Measurements from ENCODE around the gene ASPG.

DNA sequence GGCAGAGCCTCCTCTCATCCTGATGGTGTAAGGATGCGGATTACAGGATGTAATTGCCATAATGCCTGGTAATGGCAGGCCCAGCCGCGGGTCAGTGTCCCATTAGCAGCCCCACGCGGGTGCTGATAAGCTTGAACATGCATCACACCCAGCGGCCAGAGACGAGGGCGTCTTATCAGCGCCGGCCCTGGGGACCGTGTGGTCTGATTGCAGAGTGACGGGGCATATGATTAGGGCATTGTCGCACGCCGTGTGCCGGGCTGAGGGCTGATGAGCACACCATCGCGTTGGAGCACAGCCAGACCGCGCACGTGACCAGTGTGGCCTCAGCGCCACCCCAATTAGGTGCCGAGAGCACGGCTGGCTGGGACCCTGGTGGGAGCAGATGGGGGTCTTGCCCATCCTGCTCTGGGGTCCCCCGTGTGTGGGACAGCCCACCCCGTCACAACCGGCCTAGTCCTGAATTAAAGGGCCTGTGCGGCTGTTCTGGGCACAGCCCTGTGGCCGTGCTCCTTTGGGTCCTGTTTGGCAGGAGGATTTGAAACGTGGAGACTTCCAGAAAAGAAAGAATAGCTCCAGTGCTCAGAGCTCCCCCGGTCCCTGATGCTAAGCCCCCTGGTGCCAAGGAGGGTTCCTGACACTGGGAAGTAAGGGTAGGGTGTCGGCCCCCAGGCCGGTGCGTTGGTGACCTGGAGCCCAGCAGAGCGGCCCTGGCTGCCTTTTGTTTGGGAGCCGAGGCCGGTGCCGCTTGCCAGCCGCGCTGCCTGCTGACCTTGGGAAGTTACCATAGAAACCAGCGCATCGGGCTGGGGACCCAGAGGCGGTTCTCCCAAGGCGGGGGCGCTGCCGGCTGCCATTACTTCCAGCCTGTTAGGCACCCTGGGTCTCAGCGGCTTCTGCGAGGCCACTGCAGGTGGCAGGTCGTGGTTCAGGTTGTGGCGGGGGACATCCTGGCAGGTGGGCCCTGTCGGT, 73.6 kb downstream of the ASPG start:
- TF ChIP-seq POLR2A (IDR thresholded peaks at IDR 0.05; ENCODE audit: low read depth, low read length) (no peak), TAF1 (IDR thresholded peaks at IDR 0.05; ENCODE audit: borderline replicate concordance, low read depth, low read length) (no peak)
